Endothelial cell of umbilical vein (primary cell): Measurements from ENCODE around the gene GAS2L3. TPM values are rescaled to one million over a fixed set of nuclear protein-coding genes. Genes with fewer than 3 reads are reported as not detected.

Experiments
- BruUV-seq: library from RNA; stranded (reverse); fragments of 400-500 nt; replicated peaks from 2 replicates; lab custom pipeline; 2021; lab: Mats Ljungman, UMichigan
- CTCF ChIA-PET: fragments of 300-600, 350-600 bp; sonication (Branson Sonifier 250); formaldehyde crosslinking; loops from one replicate; lab custom pipeline; 2021; ENCODE audit warnings: antibody characterized with exemption, inconsistent platforms; lab: Charles Lee
- POLR2A ChIA-PET: fragments of 300-600, 350-600 bp; sonication (Branson Sonifier 250); formaldehyde crosslinking; loops from one replicate; lab custom pipeline; 2021; ENCODE audit warnings: antibody characterized with exemption, inconsistent platforms; lab: Charles Lee
- DNase-seq: peaks from one replicate; pipeline ENCODE4 v3.0.0-alpha.2; 2011; ENCODE audit warnings: low read depth, low spot score
- FAIRE-seq: peaks from 2 replicates; lab custom pipeline; 2011; peaks lifted over from hg19 to GRCh38; lab: Jason Lieb, UNC
- H2AFZ ChIP-seq: 2 replicates; pipeline ENCODE4 v1.6.0; 2012; ENCODE audit warnings: low read depth, low read length, control low read depth, inconsistent platforms
- H3K27ac ChIP-seq: 2 replicates; pipeline ENCODE4 v1.5.1; 2011; ENCODE audit warnings: low read depth, mild to moderate bottlenecking, control low read depth, low read length, moderate library complexity; ENCODE audit not compliant: insufficient read depth
- H3K27me3 ChIP-seq, 2 experiments: 2 replicates each; pipeline versions ENCODE4 v1.6.0 to v1.6.1; 2011; ENCODE audit warnings: low read length in 2 of 2, mixed read lengths in 1 of 2; ENCODE audit not compliant: control insufficient read depth in 2 of 2, insufficient read depth in 2 of 2
- H3K36me3 ChIP-seq, 2 experiments: 2 replicates in 1 of 2; 3 replicates in 1 of 2; pipeline ENCODE4 v1.5.1; 2011; ENCODE audit warnings: low read length in 2 of 2, mild to moderate bottlenecking in 1 of 2, moderate library complexity in 1 of 2; ENCODE audit not compliant: control insufficient read depth in 2 of 2, insufficient read depth in 2 of 2; ENCODE audit errors: extremely low read depth in 1 of 2
- H3K4me1 ChIP-seq: 3 replicates; pipeline ENCODE4 v1.5.1; 2011; ENCODE audit warnings: mild to moderate bottlenecking, low read length; ENCODE audit not compliant: control insufficient read depth, insufficient read depth; ENCODE audit errors: extremely low read depth
- H3K4me2 ChIP-seq: 2 replicates; pipeline ENCODE4 v1.6.1; 2011; ENCODE audit warnings: low read length, control low read depth, mixed read lengths; ENCODE audit not compliant: insufficient read depth
- H3K4me3 ChIP-seq, 3 experiments: fragments of 200-600 bp in 1 of 3; sonication (generic), shearing (Covaris generic) in 1 of 3; replicated peaks in 1 of 3; 2 replicates each; pipeline ENCODE4 v1.5.1; 2011 to 2016; ENCODE audit warnings: control low read depth in 3 of 3, low read length in 3 of 3, mild to moderate bottlenecking in 2 of 3, inconsistent platforms in 1 of 3, low read depth in 1 of 3, moderate library complexity in 1 of 3; ENCODE audit not compliant: insufficient read depth in 1 of 3
- H3K79me2 ChIP-seq: 2 replicates; pipeline ENCODE4 v1.6.0; 2012; ENCODE audit warnings: low read length, inconsistent platforms; ENCODE audit not compliant: control insufficient read depth, insufficient read depth
- H3K9ac ChIP-seq: replicated peaks from 2 replicates; pipeline ENCODE3; 2011; ENCODE audit warnings: low read length, control low read depth; ENCODE audit not compliant: insufficient read depth; ENCODE audit errors: extremely low read depth
- H3K9me1 ChIP-seq: replicated peaks from 3 replicates; pipeline ENCODE4 v1.6.0; 2011; ENCODE audit warnings: mild to moderate bottlenecking, low read length; ENCODE audit not compliant: control insufficient read depth, insufficient read depth; ENCODE audit errors: extremely low read depth
- H3K9me3 ChIP-seq: replicated peaks from 2 replicates; pipeline ENCODE4 v1.5.1; 2012; ENCODE audit warnings: low read length, inconsistent platforms; ENCODE audit not compliant: control insufficient read depth, insufficient read depth
- H4K20me1 ChIP-seq: replicated peaks from 2 replicates; pipeline ENCODE3; 2011; ENCODE audit warnings: mild to moderate bottlenecking, low read length; ENCODE audit not compliant: control insufficient read depth, insufficient read depth; ENCODE audit errors: extremely low read depth
- GATA2 ChIP-seq: IDR thresholded peaks from 2 replicates; pipeline ENCODE4 v1.7.0; 2011; ENCODE audit warnings: low read depth, mild to moderate bottlenecking, moderate library complexity, mixed read lengths, low read length; ENCODE audit not compliant: insufficient read length, insufficient read depth
- JUN ChIP-seq: IDR thresholded peaks from 2 replicates; pipeline ENCODE4 v1.6.1; 2011; ENCODE audit warnings: borderline replicate concordance, low read depth; ENCODE audit not compliant: insufficient read length, insufficient read depth
- MYC ChIP-seq: IDR thresholded peaks from one replicate; pipeline ENCODE4 v1.6.1; 2011; ENCODE audit warnings: mild to moderate bottlenecking, low read depth, low read length
- POLR2A ChIP-seq: IDR thresholded peaks from 2 replicates; pipeline ENCODE4 v1.6.1; 2012; ENCODE audit warnings: low read depth, mild to moderate bottlenecking, control low read depth, low read length
- POLR2AphosphoS5 ChIP-seq: IDR thresholded peaks from 2 replicates; pipeline ENCODE4 v1.6.1; 2012; ENCODE audit warnings: low read depth, mild to moderate bottlenecking, control low read depth, low read length, moderate library complexity; ENCODE audit not compliant: insufficient read depth
- dilution Hi-C: fragments of 300-500 bp; cut with MboI; formaldehyde crosslinking; loops from one replicate; pipeline ENCODE4 v1.15.0; 2019; ENCODE audit warnings: low sequenced_read_pairs; ENCODE audit not compliant: extremely low pct_ligation_motif_present
- intact Hi-C: fragments of 100-400 bp; cut with micrococcal nuclease; formaldehyde crosslinking; loops from one replicate; pipeline ENCODE4 v1.10.0; 2022
- polyA plus RNA-seq, 4 experiments: library from polyadenylated mRNA; depleted of rRNA in 3 of 4; stranded (reverse) in 3 of 4; unstranded in 1 of 4; fragments of >200 nt; gene quantifications; 2 replicates each; pipeline versions ENCODE4 v1.2.1 to v1.2.3, GENCODE V29; 2011 to 2012; ENCODE audit warnings: missing spikeins in 1 of 4
- total RNA-seq: library from RNA; stranded (reverse); gene quantifications from 2 replicates; pipeline ENCODE4 v1.2.3, GENCODE V29; 2021
- TF ChIP-seq, protein P1 (sequence below): IDR thresholded peaks from 2 replicates; pipeline ENCODE4 v1.6.1; 2011; ENCODE audit not compliant: insufficient read depth, insufficient read length
- TF ChIP-seq, protein P2 (sequence below), 2 donors: IDR thresholded peaks; 1 replicate in 1 of 2; 2 replicates in 1 of 2; pipeline ENCODE4 v1.5.1; 2011; ENCODE audit warnings: low read length in 2 of 2, mild to moderate bottlenecking in 2 of 2, moderate library complexity in 2 of 2, control low read depth in 1 of 2, inconsistent platforms in 1 of 2, low read depth in 1 of 2; ENCODE audit not compliant: insufficient read depth in 1 of 2; ENCODE audit errors: extremely low read depth in 1 of 2

Gene GAS2L3
- total and polyA plus RNA-seq, 2 donors (not counting 3 experiments of a cell fraction or from before 2014, with no cell fraction given), result 6.5 to 47.1 TPM

GRCh38 chr12:100651108-100651507 lies 77.6 kb downstream of the GAS2L3 start:
- Histone ChIP-seq H3K4me1 (no peaks in the 10 kb centered on the region), H3K79me2 (no peaks in the 10 kb centered on the region), H3K36me3 (no peaks in the 10 kb centered on the region), H2AFZ (no peak overlapping the region), H3K9ac (no peak overlapping the region), H3K27me3 (no peaks in the 10 kb centered on the region), H3K9me3 (no peaks in the 10 kb centered on the region), H3K27ac (no peak overlapping the region), H4K20me1 (no peaks in the 10 kb centered on the region), H3K4me2 (no peak overlapping the region), H3K9me1 (no peaks in the 10 kb centered on the region), H3K4me3 (no peak overlapping the region)
- ChIA-PET POLR2A (no interaction called here), CTCF (interaction anchor here (0.6 to 1.6 kb wide), 4 partner anchors 16 to 593 kb away, joined by 3 to 6 read pairs (median 3); no protein-coding TSS in a partner anchor)
- TF ChIP-seq, protein P1, sequence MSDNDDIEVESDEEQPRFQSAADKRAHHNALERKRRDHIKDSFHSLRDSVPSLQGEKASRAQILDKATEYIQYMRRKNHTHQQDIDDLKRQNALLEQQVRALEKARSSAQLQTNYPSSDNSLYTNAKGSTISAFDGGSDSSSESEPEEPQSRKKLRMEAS, result no peak
- no peak for TF ChIP-seq POLR2A
- TF ChIP-seq POLR2AphosphoS5, result no peak
- TF ChIP-seq MYC, result no peak
- TF ChIP-seq, protein P2, sequence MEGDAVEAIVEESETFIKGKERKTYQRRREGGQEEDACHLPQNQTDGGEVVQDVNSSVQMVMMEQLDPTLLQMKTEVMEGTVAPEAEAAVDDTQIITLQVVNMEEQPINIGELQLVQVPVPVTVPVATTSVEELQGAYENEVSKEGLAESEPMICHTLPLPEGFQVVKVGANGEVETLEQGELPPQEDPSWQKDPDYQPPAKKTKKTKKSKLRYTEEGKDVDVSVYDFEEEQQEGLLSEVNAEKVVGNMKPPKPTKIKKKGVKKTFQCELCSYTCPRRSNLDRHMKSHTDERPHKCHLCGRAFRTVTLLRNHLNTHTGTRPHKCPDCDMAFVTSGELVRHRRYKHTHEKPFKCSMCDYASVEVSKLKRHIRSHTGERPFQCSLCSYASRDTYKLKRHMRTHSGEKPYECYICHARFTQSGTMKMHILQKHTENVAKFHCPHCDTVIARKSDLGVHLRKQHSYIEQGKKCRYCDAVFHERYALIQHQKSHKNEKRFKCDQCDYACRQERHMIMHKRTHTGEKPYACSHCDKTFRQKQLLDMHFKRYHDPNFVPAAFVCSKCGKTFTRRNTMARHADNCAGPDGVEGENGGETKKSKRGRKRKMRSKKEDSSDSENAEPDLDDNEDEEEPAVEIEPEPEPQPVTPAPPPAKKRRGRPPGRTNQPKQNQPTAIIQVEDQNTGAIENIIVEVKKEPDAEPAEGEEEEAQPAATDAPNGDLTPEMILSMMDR (IDR thresholded peaks at IDR 0.05; ENCODE audit: extremely low read depth in 1 of 2, insufficient read depth in 1 of 2, low read depth in 1 of 2, low read length in 2 of 2), result peak; percentile 7 to 19
- no peak for TF ChIP-seq JUN
- no peak for TF ChIP-seq GATA2
- FAIRE-seq (no peak), DNase-seq (no peak)
- dilution Hi-C loops, result no loop called here
- no TSS peak for BruUV-seq
- intact Hi-C loops, result no loop called here
